GM18517 (cell line): Measurements from ENCODE around the gene LCN2.

Experiments used
- ATAC-seq: cut with Tn5 transposase; IDR thresholded peaks from one replicate; pipeline ENCODE4 v1.9.1; 2021; ENCODE audit warnings: mild to moderate bottlenecking, moderate library complexity; ENCODE audit not compliant: unreplicated experiment

The LCN2 gene

DNA sequence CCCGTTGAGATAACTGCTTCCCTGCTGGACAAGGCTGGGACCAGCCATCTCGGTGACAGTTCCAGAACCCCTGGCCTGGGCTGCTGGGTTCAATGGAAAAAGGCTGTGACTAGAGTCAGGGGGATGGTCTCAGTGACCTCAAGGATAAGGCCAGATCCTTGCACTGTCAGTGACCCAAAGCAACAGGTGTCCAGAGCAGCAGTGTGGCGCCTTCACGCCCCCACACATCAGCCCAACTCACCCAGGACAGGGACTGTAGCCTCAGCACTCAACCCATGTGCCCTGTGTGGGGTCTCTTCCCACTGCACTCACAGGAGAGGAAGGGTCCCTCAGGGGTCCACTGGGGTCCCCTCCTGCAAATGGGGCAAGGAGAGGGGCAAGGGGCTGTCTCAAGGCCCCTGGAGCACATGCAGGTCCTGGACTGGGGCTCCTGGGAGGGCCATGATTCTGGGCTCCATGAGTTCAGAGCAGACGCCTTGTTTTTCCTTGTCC is 698 bp upstream of the LCN2 start:
- ATAC-seq, result no peak

GRCh38 chr9:128149951-128150593 is 819 bp downstream of the LCN2 start:
- no peak for ATAC-seq

GRCh38 chr9:128150594-128151308 is 1.5 kb downstream of the LCN2 start:
- no peak for ATAC-seq

- no peak for ATAC-seq
These were observed 2.3 kb downstream of the LCN2 start for GRCh38 chr9:128151309-128152132.

GRCh38 chr9:128152133-128153059 is 3.1 kb downstream of the LCN2 start:
- no peak for ATAC-seq

DNA sequence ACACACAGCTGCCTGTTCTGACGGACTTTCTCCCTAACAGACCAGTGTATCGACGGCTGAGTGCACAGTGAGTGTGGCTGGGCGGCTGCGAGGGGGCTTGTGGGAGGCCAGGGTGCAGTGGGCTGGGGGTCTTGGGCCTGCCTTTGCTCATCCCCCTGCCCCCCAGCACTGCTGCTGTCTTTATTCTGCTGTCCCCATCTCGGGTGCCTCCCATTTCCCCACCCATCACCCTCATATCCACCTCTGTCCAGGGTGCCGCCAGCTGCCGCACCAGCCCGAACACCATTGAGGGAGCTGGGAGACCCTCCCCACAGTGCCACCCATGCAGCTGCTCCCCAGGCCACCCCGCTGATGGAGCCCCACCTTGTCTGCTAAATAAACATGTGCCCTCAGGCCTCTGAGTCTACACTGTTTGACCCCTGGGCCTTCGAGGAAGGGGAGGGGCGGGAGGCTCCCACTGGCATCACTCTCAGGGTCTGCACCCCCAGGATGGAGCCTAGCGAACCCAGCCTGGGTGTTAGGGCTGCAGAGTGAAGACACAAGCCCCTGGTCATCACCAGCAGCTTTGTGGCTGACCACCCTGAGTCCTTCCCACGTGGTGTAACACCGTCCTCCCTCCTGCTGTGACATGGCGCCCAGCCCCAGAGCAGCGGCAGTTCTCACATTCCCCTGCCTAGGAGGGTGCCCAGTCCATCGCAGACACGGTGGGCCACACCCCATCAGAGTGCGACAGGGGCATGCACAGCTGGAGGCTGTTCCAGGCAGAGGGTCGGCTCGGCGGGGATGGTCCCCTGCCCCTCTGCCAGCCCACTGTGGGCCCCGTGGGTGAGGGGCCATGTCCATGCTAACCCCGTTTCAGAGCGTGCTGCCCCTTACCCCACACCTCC is 4.0 kb downstream of the LCN2 start:
- ATAC-seq, result no peak

DNA sequence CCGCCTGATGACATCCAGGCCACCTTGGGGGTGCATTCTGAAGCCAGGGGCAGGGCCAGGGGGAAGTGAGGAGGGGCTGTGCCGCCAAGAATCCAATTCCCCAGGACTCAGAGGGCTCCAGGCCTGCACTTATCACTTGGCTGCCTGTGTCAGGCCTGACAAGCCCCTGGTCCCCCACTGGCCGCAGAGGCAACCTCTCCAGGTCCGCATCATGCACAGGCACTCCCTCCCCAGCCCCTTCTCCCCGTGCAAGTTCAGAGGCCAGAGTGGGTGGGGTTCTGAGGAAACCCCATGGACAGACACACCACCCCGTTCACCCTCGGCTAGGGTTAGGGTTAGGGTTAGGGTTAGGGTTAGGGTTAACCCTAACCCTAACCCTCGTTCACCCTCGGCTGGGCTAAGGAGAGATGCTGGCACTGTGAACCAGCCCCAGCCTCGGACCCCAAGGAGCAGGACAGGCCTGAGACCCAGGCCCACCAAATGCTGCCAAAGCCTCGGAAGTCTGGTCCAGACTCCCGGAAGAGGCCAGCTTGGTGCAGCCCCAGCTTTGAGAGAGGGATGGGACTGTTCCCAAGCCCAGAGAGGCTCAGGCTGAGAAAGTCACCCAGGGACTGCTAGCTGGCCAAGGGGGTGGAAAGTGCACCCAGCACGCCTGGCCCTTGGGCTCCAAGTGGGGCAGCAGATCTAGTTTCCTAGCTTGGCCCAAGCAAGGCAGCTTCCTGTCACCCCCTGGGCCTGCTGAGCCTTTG is 4.9 kb downstream of the LCN2 start:
- no peak for ATAC-seq

DNA sequence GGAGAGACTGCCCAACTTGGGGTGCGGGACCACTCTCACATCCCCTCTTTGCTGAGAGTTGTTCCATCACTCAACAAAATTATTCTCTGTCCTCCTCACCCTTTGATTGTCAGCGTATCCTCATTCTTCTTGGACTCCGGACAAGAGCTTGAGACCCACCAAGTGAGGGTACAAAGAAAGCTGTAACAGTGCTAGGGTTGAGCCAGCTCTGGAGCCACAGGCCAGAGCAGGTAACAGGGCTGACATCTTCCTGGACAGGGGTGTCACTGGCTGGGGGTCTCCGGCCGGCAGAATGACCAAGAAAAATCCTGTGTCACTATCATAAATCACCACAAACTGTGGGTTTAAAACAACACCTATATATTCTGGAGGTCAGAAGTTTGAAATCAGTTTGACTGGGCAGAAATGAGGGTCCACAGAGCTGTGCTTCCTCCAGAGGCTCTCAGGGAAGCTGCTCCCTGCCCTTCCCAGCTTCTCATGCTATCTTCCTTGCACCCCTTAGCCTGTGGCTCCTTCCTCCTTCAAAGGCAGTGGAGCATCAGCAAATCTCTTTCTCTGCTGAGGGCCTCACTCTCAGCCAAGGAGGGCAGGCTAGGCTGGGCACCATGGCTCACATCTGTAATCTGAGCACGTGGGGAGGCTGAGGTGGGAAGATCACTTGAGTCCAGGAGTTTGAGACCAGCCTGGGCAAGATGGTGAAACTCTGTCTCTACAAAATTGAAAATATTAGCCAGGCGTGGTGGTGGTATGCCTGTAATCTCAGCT is 6.7 kb downstream of the LCN2 start:
- no peak for ATAC-seq

GRCh38 chr9:128159522-128159783 is 10.2 kb downstream of the LCN2 start:
- no peak for ATAC-seq

GRCh38 chr9:128159784-128160602 is 10.7 kb downstream of the LCN2 start, which contains the start of gene BBLN:
Gene BBLN, plus strand, starts transcription at chr9:128160265. Its CDS starts 143 bp downstream, at chr9:128160408.
- ATAC-seq, result peak; percentile 61

- peak; percentile 3 for ATAC-seq
These were observed 11.3 kb downstream of the LCN2 start for GRCh38 chr9:128160603-128160987.

GRCh38 chr9:128161215-128161902 is 12.1 kb downstream of the LCN2 start:
- ATAC-seq, result no peak

DNA sequence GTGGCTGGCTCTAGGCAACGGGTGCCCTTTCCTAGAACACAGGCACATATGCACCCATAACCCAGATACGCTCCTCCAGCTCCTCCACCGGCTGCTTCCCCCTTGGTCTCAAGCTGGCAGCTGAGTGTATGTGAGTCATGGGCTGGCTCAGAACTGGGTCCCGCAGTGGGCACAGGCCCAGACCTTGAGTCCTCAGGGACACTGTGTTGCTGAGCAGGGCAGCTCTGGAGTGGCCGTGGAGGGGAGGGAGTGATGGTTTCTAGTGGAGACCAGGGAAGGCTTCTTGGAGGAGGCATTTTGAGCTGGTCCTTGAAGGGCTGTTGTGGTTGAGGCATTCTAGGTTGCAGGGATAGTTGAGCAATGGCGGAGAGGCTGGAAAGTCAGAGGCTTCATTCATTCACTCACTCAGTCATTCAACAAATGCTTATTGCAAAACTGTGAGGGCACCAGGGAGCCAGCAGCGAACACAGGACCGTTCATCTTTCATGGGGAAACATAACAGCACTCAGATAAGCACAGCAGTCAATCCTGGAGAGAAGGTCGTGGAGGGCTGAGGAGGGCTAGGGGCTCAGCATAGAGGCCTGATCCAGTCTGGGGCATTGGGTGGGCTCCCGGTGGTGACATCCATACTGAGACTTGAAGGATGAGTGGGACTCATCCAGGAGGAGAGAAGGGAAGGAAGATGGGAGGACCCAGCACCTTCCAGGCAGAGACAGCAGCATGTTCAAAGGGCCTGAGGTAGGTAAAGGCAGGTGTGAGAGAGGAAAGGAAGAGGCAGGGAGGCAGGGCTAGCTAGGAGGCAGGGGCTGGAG is 13.2 kb downstream of the LCN2 start:
- no peak for ATAC-seq

- no peak for ATAC-seq
These were observed 13.8 kb downstream of the LCN2 start for GRCh38 chr9:128163027-128163515.

DNA sequence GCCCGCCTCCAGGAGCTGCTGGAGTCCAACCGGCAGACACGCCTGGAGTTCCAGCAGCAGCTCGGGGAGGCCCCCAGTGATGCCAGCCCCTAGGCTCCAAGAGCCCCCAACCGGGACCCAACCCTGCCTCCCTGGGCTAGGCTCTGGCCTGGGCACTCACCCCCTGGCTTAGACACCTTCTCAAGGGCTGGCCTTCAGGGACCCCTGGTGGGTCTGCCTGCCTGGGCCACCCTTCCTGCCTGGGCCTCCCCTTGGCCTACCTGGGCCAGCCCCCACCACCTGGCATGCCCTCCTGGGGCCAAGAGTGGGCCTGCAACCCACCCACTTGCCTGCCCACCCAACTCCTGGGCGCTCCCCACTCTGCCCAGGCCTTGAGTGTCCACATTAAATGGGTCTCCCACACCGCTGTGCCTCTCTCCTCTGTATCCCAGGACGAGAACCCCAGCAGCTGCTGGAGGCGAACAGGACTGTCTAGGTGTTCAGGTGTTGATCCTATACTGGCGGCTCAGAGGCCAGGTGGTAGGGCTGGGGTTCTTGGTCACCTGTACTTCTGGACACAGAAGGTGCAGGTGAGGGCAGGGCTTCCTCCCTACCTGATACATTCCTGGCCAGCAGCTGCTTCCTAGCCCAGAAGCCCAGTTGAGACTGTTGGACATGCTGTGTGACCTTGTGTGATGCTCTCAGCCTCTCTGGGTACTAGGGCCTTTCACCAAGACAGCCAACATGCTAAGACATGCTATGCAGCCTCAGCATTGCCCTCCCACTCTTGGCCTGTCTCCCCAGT is 14.5 kb downstream of the LCN2 start:
- ATAC-seq, result no peak
